HepG2 (cell line): ENCODE results near the gene CDH22. TPM values are rescaled to one million over a fixed set of nuclear protein-coding genes. Genes with fewer than 3 reads are reported as not detected.

Source experiments
- DR1 ChIP-seq: sonication (generic); formaldehyde crosslinking; IDR thresholded peaks from 2 replicates; pipeline ENCODE4 v1.8.0; 2021; ENCODE audit warnings: mild to moderate bottlenecking, missing genetic modification reagents, inconsistent platforms
- E2F5 ChIP-seq: sonication (generic); formaldehyde crosslinking; conservative IDR thresholded peaks from 2 replicates; pipeline ENCODE4 v1.4.0; 2020; ENCODE audit warnings: missing genetic modification reagents
- ELF4 ChIP-seq: sonication (generic); formaldehyde crosslinking; IDR thresholded peaks from 2 replicates; pipeline ENCODE4 v1.5.0; 2020; ENCODE audit warnings: missing genetic modification reagents, mild to moderate bottlenecking, moderate library complexity, borderline replicate concordance
- GMEB2 ChIP-seq: IDR thresholded peaks from 2 replicates; pipeline ENCODE4 v1.6.1; 2016; ENCODE audit warnings: missing biosample characterization, missing genetic modification reagents, low read depth
- HIVEP1 ChIP-seq: sonication (generic); formaldehyde crosslinking; IDR thresholded peaks from 2 replicates; pipeline ENCODE4 v1.4.0; 2020; ENCODE audit warnings: mild to moderate bottlenecking, missing genetic modification reagents
- HMG20B ChIP-seq: conservative IDR thresholded peaks from 2 replicates; pipeline ENCODE4 v1.6.1; 2016; ENCODE audit warnings: missing genetic modification reagents, missing compliant biosample characterization
- IRX3 ChIP-seq: sonication (generic); formaldehyde crosslinking; IDR thresholded peaks from 2 replicates; pipeline ENCODE4 v1.8.1; 2023; ENCODE audit warnings: mild to moderate bottlenecking, low read depth, missing genetic modification reagents, borderline replicate concordance
- KAT2B ChIP-seq: fragments of 150-350 bp; IDR thresholded peaks from 2 replicates; pipeline ENCODE4 v1.6.1; 2014; ENCODE audit warnings: low read depth, low read length, borderline replicate concordance
- KLF16 ChIP-seq, 2 experiments: sonication (generic) in 1 of 2; formaldehyde crosslinking in 1 of 2; IDR thresholded peaks; 2 replicates each; pipeline versions ENCODE4 v1.6.1 to v1.8.0; 2016 to 2023; ENCODE audit warnings: missing genetic modification reagents in 2 of 2, missing compliant biosample characterization in 1 of 2
- MXD4 ChIP-seq: IDR thresholded peaks from 2 replicates; pipeline ENCODE4 v1.6.1; 2016; ENCODE audit warnings: mild to moderate bottlenecking, missing biosample characterization, missing genetic modification reagents
- NBN ChIP-seq: fragments of 450-650 bp; conservative IDR thresholded peaks from 2 replicates; pipeline ENCODE4 v1.6.1; 2017
- PITX1 ChIP-seq: sonication (generic); formaldehyde crosslinking; IDR thresholded peaks from 2 replicates; pipeline ENCODE4 v1.5.1; 2020; ENCODE audit warnings: mild to moderate bottlenecking, missing genetic modification reagents
- PPARG ChIP-seq: conservative IDR thresholded peaks from 2 replicates; pipeline ENCODE4 v1.6.1; 2016; ENCODE audit warnings: missing biosample characterization, missing genetic modification reagents
- RBFOX2 ChIP-seq: fragments of 200-400 bp; formaldehyde crosslinking; IDR thresholded peaks from 2 replicates; pipeline ENCODE4 v1.6.1; 2017; ENCODE audit warnings: low read depth, mild to moderate bottlenecking, low read length
- RCOR2 ChIP-seq: IDR thresholded peaks from 2 replicates; pipeline ENCODE4 v1.6.1; 2016; ENCODE audit warnings: missing biosample characterization, missing genetic modification reagents
- REL ChIP-seq: sonication (generic); formaldehyde crosslinking; conservative IDR thresholded peaks from 2 replicates; pipeline ENCODE4 v1.8.0; 2022; ENCODE audit warnings: mild to moderate bottlenecking, missing genetic modification reagents, moderate library complexity
- SOX6 ChIP-seq, 2 experiments: fragments of 450-650 bp in 1 of 2; sonication (generic) in 1 of 2; formaldehyde crosslinking in 1 of 2; IDR thresholded peaks; 2 replicates each; pipeline versions ENCODE4 v1.4.0 to v1.6.1; 2017 to 2020; ENCODE audit warnings: antibody characterized with exemption in 1 of 2, mild to moderate bottlenecking in 1 of 2, missing genetic modification reagents in 1 of 2
- TCF7L2 ChIP-seq: IDR thresholded peaks from 2 replicates; pipeline ENCODE4 v1.6.1; 2011; ENCODE audit warnings: mild to moderate bottlenecking, low read depth, low read length, moderate library complexity
- ZBTB20 ChIP-seq: sonication (generic); formaldehyde crosslinking; IDR thresholded peaks from 2 replicates; pipeline ENCODE4 v1.8.1; 2023; ENCODE audit warnings: missing genetic modification reagents, low read depth, mild to moderate bottlenecking, borderline replicate concordance
- ZNF362 ChIP-seq: sonication (generic); formaldehyde crosslinking; IDR thresholded peaks from 2 replicates; pipeline ENCODE4 v1.4.0; 2020; ENCODE audit warnings: missing genetic modification reagents, mild to moderate bottlenecking, borderline replicate concordance
- ZNF652 ChIP-seq: IDR thresholded peaks from 2 replicates; pipeline ENCODE4 v1.6.1; 2016; ENCODE audit warnings: low read depth, borderline replicate concordance
- ZNF691 ChIP-seq: sonication (generic); formaldehyde crosslinking; IDR thresholded peaks from 2 replicates; pipeline ENCODE4 v1.4.0; 2020; ENCODE audit warnings: missing genetic modification reagents, low read depth, mild to moderate bottlenecking, borderline replicate concordance
- ZNF710 ChIP-seq: sonication (generic); formaldehyde crosslinking; IDR thresholded peaks from 2 replicates; pipeline ENCODE4 v1.5.0; 2020; ENCODE audit warnings: mild to moderate bottlenecking, missing genetic modification reagents, borderline replicate concordance
- ZNF83 ChIP-seq: sonication (generic); formaldehyde crosslinking; IDR thresholded peaks from 2 replicates; pipeline ENCODE4 v1.4.0; 2020; ENCODE audit warnings: missing genetic modification reagents, mild to moderate bottlenecking, borderline replicate concordance
- polyA plus RNA-seq, 8 experiments: library from polyadenylated mRNA; depleted of rRNA in 3 of 8; stranded (reverse) in 7 of 8; unstranded in 1 of 8; fragments of >200 nt; fragmentation: Illumina TruSeq in 4 of 8; extraction: Trizol in 4 of 8; gene quantifications; 2 replicates each; pipeline versions ENCODE4 v1.2.1 to v1.2.3, GENCODE V29; 2011 to 2016; ENCODE audit warnings: low read depth in 4 of 8, missing spikeins in 1 of 8, mixed read lengths in 1 of 8; ENCODE audit not compliant: insufficient read depth in 1 of 8
- total RNA-seq, 5 experiments: library from RNA; depleted of rRNA; stranded (reverse); fragments of >200 nt; fragmentation: Illumina TruSeq; extraction: Trizol; gene quantifications; 2 replicates each; pipeline ENCODE4 v1.2.3, GENCODE V29; 2016; ENCODE audit warnings: low read depth in 1 of 5

CDH22 gene
- total and polyA plus RNA-seq, 2 of the 13 experiments (the other 11 are each of a cell fraction or from before 2014, with no cell fraction given) = not detected

- TF ChIP-seq HMG20B (CRISPR knock-in tag) = no peak
- TF ChIP-seq ELF4 (CRISPR knock-in tag) = no peak
- TF ChIP-seq TCF7L2 = no peak
- TF ChIP-seq PPARG = peak; percentile 35; the same call in 1 of the 2 replicates
- TF ChIP-seq ZNF710 (CRISPR knock-in tag) = 0 out of 2 replicates have a peak, but pooled peaks have one; percentile 37
- no peak for TF ChIP-seq REL (CRISPR knock-in tag)
- no peak for TF ChIP-seq ZNF83
- no peak for TF ChIP-seq HIVEP1
- no peak for TF ChIP-seq NBN
- TF ChIP-seq SOX6 (IDR thresholded peaks at IDR 0.05) = no peak
- TF ChIP-seq SOX6 (CRISPR knock-in tag; IDR thresholded peaks at IDR 0.05) = peak; percentile 15; the same call in 1 of the 2 replicates
- TF ChIP-seq PITX1 (CRISPR knock-in tag) = 0 out of 2 replicates have a peak, but pooled peaks have one; percentile 63
- no peak for TF ChIP-seq MXD4 (CRISPR knock-in tag)
- TF ChIP-seq E2F5 (CRISPR knock-in tag) = no peak
- no peak for TF ChIP-seq KAT2B
- TF ChIP-seq ZNF691 = no peak
- no peak for TF ChIP-seq ZNF652 (CRISPR knock-in tag)
- TF ChIP-seq GMEB2 (CRISPR knock-in tag) = no peak
- TF ChIP-seq IRX3 = no peak
- no peak for TF ChIP-seq RCOR2 (CRISPR knock-in tag)
- TF ChIP-seq ZNF362 (CRISPR knock-in tag) = no peak
- TF ChIP-seq ZBTB20 = no peak
- TF ChIP-seq DR1 (CRISPR knock-in tag) = no peak
- TF ChIP-seq KLF16 (CRISPR knock-in tag; IDR thresholded peaks at IDR 0.05) = no peak
- TF ChIP-seq RBFOX2 = peak; percentile 31; the same call in 1 of the 2 replicates
Observed at GRCh38 chr20:46353500-46354206, 45.4 kb upstream of the CDH22 start (continued).
